Psoas muscle (tissue), 8 donors: ENCODE results near the gene RAB27A. TPM values are rescaled to one million over a fixed set of nuclear protein-coding genes. Genes with fewer than 3 reads are reported as not detected.
"Not testable (repeated sequence)": the region's sequence is repeated elsewhere in the genome, so short reads cannot be mapped to it uniquely, and the experiment has no call there.

Experiments
- ATAC-seq, 4 donors: fragments of 200-7000 bp; cut with Tn5 transposase; one replicate each; pipeline ENCODE4 v1.9.1; 2020; ENCODE audit warnings: moderate library complexity in 3 of 4, mild to moderate bottlenecking in 2 of 4
- DNase-seq, 2 donors: peaks; one replicate each; pipeline ENCODE4 v3.0.0-alpha.2; 2020
- H3K27ac ChIP-seq: fragments of 200-600 bp; one replicate; pipeline ENCODE4 v1.8.0; 2022
- H3K27me3 ChIP-seq, 3 donors: fragments of 200-600 bp in 1 of 3; one replicate each; pipeline versions ENCODE4 v1.6.1 to v1.8.0; 2013 to 2022; ENCODE audit warnings: low read length in 2 of 3, mild to moderate bottlenecking in 2 of 3, moderate library complexity in 1 of 3; ENCODE audit not compliant: insufficient read depth in 3 of 3
- H3K36me3 ChIP-seq, 2 donors: fragments of 200-600 bp in 1 of 2; one replicate each; pipeline versions ENCODE4 v1.6.1 to v1.8.0; 2013 to 2022; ENCODE audit warnings: low read depth in 1 of 2, mild to moderate bottlenecking in 1 of 2, moderate library complexity in 1 of 2; ENCODE audit not compliant: insufficient read depth in 1 of 2
- H3K4me1 ChIP-seq: fragments of 200-600 bp; one replicate; pipeline ENCODE4 v1.8.0; 2022
- H3K4me3 ChIP-seq: fragments of 200-600 bp; one replicate; pipeline ENCODE4 v1.8.0; 2022; ENCODE audit warnings: mild to moderate bottlenecking
- H3K9me3 ChIP-seq: fragments of 200-600 bp; one replicate; pipeline ENCODE4 v1.8.0; 2022
- WGBS, 3 donors: extraction: QIAGEN DNeasy Blood & Tissue Kit; methylation state at CpG; one replicate each; pipeline versions ENCODE4 v1.1.6 to v1.1.7; 2013; 5-methylcytosine and 5-hydroxymethylcytosine counted together
- intact Hi-C, 2 donors: fragments of 100-400 bp; cut with DNase I; formaldehyde crosslinking; loops; one replicate each; pipeline versions ENCODE4 v1.11.0 to v1.14.2; 2022
- polyA plus RNA-seq, 3 donors: library from polyadenylated mRNA; stranded (reverse); fragments of 200-250 nt; gene quantifications; one replicate each; pipeline ENCODE4 v1.2.3, GENCODE V29; 2013
- total RNA-seq, 4 donors: library from RNA; stranded (reverse); fragmentation: NEBNext Ultra II Directional in 2 of 4; extraction: Animal tissue kit (Norgen Biotek cat#: 25700) in 2 of 4; gene quantifications; one replicate each; pipeline versions ENCODE4 v1.2.1 to v1.2.4, GENCODE V29; 2021 to 2023
- TF ChIP-seq, protein P1 (sequence below): fragments of 200-600 bp; IDR thresholded peaks from one replicate; pipeline ENCODE4 v1.8.0; 2022; ENCODE audit warnings: antibody characterized with exemption
- donor health status: healthy with polysubstance abuse.
- donor health status: DM: no; HTN: no; CAD: no; lungs with moderate emphysema.
- donor health status: Bipolar disorder and iron deficiency.
- donor health status: healthy.
- donor health status: DM: yes; HTN: yes; CAD: no.
- donor health status: DM: no; HTN: no; CAD: no.
- donor health status: DM: no; HTN: no; CAD: no.
- donor health status: DM: yes; HTN: yes; CAD: no.

The RAB27A gene
- total and polyA plus RNA-seq, 7 donors, result 1.2 to 5.4 (median 2.3) TPM

GRCh38 chr15:55290528-55291057 lies 980 bp upstream of the RAB27A start:
- peak; percentile 88 to 98 (median 91) for ATAC-seq
- WGBS, 3 donors, result 16 to 24% (median 20%) methylated on average over 17 of the region's 17 CpGs

DNA sequence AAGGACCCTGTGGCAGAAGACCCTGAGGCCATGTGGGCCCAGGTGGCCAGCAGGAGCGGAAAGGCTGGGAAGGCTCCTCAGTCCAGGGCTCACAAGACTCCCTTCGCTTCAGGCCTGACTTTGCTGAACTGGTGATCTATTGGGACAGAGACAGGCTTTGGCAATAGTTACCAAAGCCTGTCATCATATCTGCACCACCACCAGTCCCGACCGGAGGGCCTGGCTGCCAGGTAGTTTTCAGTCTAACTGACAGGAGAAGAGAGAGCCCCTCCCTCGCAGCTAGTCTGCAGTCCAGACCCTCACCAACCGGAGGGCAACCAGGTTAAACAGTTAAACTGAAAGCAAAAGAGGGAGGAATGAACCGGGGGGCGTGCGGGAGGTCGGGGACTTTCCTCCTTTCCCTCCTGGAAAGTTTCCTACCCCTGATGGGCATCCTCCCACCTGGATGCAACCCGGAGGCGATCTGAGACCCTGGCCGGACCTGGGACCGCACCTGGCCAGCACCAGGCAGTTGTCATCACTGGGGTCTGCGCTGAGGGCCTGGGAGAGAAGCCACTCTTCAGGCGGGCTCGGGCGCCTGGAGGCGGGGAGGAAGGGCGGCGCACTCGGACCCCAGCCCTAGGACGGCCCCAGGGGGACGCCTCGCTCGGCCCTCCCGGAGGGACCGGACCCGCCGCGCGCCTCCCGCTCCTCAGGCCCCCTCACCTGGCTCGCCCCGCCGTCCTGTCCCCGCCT lies 435 bp downstream of the RAB27A start:
- Histone ChIP-seq H3K36me3 (no peaks in the 10 kb centered on the region), H3K4me3 (peak overlapping the region; percentile 68), H3K27me3 (peaks cover 0 to 6% (median 0%) of the 10 kb centered on the region in 3 donors), H3K27ac (peak overlapping the region; percentile 54), H3K4me1 (no peaks in the 10 kb centered on the region), H3K9me3 (no peaks in the 10 kb centered on the region)
- 4 to 10% (median 6%) methylated on average over 25 to 37 of the region's 37 CpGs for WGBS, 3 donors
- peak; percentile 18 to 56 for DNase-seq
- TF ChIP-seq, protein P1, sequence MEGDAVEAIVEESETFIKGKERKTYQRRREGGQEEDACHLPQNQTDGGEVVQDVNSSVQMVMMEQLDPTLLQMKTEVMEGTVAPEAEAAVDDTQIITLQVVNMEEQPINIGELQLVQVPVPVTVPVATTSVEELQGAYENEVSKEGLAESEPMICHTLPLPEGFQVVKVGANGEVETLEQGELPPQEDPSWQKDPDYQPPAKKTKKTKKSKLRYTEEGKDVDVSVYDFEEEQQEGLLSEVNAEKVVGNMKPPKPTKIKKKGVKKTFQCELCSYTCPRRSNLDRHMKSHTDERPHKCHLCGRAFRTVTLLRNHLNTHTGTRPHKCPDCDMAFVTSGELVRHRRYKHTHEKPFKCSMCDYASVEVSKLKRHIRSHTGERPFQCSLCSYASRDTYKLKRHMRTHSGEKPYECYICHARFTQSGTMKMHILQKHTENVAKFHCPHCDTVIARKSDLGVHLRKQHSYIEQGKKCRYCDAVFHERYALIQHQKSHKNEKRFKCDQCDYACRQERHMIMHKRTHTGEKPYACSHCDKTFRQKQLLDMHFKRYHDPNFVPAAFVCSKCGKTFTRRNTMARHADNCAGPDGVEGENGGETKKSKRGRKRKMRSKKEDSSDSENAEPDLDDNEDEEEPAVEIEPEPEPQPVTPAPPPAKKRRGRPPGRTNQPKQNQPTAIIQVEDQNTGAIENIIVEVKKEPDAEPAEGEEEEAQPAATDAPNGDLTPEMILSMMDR, result no peak
- ATAC-seq, result peak in 3 of 4 donors; percentile 18 to 45 (median 22)
- intact Hi-C loops, result no loop called here

More at GRCh38 chr15:55290528-55291057, 980 bp upstream of the RAB27A start:
- intact Hi-C loops, result loop anchor here (1.0 to 5.0 kb wide), 2 partner anchors 73 to 74 kb away; no protein-coding TSS in a partner anchor
- Histone ChIP-seq H3K9me3 (no peaks in the 10 kb centered on the region), H3K27ac (peak overlapping the region; percentile 54), H3K4me3 (peak overlapping the region; percentile 68), H3K36me3 (no peaks in the 10 kb centered on the region), H3K4me1 (no peaks in the 10 kb centered on the region), H3K27me3 (peaks cover 0 to 6% (median 0%) of the 10 kb centered on the region in 3 donors)
- peak; percentile 82 to 90 for DNase-seq
- TF ChIP-seq, protein P1, result peak; percentile 90

- Histone ChIP-seq H3K27ac (no peak overlapping the region), H3K4me3 (peak overlapping the region; percentile 68), H3K36me3 (no peaks in the 10 kb centered on the region), H3K9me3 (no peaks in the 10 kb centered on the region), H3K4me1 (no peaks in the 10 kb centered on the region), H3K27me3 (peaks cover 0 to 6% (median 0%) of the 10 kb centered on the region in 3 donors)
- 95 to 96% (median 96%) methylated on average over 8 of the region's 8 CpGs for WGBS, 3 donors
- ATAC-seq (no peak), DNase-seq (no peak)
- TF ChIP-seq, protein P1, result no peak
- intact Hi-C loops, result no loop called here
These were observed 1.5 kb downstream of the RAB27A start for GRCh38 chr15:55288006-55288717.

DNA sequence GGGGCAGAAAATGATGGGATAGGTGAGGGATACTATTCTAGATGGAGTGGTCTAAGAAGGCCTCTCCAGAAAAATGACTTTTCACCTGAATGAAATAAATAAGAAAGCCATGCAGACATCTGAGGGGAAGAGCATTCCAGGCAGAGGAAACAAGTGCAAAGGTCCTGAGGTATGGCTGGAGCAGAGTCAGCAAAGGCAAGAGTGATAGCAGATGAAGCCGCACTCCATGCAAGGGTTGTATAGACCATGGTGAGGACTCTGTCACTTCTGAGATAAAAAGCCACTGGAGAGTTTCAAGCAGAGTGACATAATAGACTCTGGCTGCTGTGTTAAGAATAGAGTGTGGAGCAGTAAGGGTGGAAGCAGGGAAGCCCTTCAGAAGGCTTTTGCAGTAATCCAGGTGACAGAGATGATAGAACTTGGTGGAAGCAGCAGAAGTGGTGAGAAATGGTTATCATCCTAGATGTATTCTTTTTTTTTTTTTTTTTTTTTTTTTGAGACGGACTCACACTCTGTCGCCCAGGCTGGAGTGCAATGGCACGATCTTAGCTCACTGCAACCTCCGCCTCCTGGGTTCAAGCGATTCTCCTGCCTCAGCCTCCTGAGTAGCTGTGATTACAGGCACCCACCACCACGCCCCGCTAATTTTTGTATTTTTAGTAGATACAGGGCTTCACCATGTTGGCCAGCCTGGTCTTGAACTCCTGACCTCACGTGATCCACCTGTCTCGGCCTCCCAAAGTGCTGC lies 3.0 kb downstream of the RAB27A start:
- ATAC-seq, H3K4me3 ChIP-seq, H3K36me3 ChIP-seq, H3K27me3 ChIP-seq, H3K9me3 ChIP-seq, H3K27ac ChIP-seq, H3K4me1 ChIP-seq, DNase-seq, intact Hi-C loops: not testable (repeated sequence)
- WGBS, 3 donors, result 95 to 97% (median 96%) methylated on average over 8 to 10 of the region's 10 CpGs
